Measurements from ENCODE around the gene SLC2A9. TPM values are rescaled to one million over a fixed set of nuclear protein-coding genes. Genes with fewer than 3 reads are reported as not detected.
A peak's percentile ranks its signal among the peaks of the same experiment; 100 is the strongest.
"Not testable (repeated sequence)": the region's sequence is repeated elsewhere in the genome, so short reads cannot be mapped to it uniquely, and the experiment has no call there.

SLC2A9 gene
- total RNA-seq, 2 experiments from 2014 or later, result 1.1 to 1.2 TPM

DNA sequence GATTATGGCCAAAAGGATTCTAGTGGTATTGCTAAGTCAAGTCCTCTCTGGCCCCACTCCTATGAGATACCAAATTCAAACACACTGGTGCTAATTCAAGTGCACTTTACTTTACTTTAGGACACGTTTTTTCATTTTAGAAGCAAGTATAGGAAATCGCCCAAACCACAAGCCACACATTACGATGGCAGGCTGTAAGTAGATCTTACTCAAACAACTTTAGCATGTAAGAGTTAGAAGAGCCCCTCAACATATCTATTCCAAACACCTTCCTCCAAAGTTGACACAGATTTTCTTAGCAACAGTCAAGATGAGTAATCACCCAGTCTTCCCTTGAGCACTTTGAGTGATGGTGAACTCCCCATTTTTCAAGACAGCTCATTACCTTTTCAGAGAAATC lies 196.2 kb downstream of the SLC2A9 start:
- peak; percentile 39 for DNase-seq
- no peak overlapping the region for H3K4me3 Mint-ChIP-seq
- no peak overlapping the region for H3K27ac Mint-ChIP-seq
- H3K4me1 Mint-ChIP-seq, result peaks cover 12% of the 10 kb centered on the region
- no peaks in the 10 kb centered on the region for H3K9me3 Mint-ChIP-seq
- H3K36me3 Mint-ChIP-seq, result no peaks in the 10 kb centered on the region
- peaks cover 15% of the 10 kb centered on the region for H3K27me3 Mint-ChIP-seq

DNA sequence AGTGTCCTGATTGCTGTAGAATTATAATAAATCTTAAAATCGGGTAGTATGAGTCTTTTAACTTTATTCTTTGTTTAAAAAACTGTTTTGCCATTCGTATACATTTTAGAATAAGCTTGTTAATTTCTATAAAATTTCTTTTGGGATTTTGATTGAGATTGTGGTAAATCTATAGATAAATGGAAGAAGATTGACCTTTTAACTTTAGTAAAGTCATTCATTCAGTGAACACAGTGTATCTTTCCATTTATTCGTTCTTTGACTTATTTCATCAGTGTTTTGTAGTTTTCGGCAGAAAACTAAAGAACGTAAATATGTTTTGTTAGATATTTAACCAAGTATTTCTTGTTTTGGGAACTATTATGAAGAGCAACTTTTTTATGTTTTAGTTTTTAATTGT lies 201.0 kb downstream of the SLC2A9 start:
- Mint-ChIP-seq H3K4me1 (peaks cover 7% of the 10 kb centered on the region), H3K4me3 (no peak overlapping the region), H3K27me3 (peaks cover 22% of the 10 kb centered on the region), H3K27ac (no peak overlapping the region), H3K36me3 (no peaks in the 10 kb centered on the region), H3K9me3 (peaks cover 4% of the 10 kb centered on the region)
- DNase-seq, result no peak

DNA sequence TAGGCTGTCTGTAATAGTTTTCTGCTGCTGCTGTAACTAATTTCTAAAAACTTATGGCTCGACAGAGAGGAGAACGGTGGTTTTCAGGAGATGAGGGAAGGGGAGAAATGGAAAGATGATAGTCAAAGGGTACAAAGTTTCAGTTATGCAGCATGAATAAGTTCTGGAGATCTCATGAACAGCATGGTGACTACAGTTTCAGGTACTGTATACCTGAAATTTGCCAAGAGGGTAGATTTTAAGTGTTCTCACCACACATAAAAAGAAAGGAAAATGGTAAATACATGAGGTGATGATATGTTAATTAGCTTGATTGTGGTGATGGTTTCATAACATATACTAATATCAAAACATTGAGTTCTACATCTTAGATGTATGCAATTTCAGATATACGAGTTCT lies 205.0 kb downstream of the SLC2A9 start:
- peaks cover 6% of the 10 kb centered on the region for H3K4me1 Mint-ChIP-seq
- H3K27ac Mint-ChIP-seq, result no peak overlapping the region
- H3K36me3 Mint-ChIP-seq, result no peaks in the 10 kb centered on the region
- no peak for DNase-seq
- H3K4me3 Mint-ChIP-seq, result no peak overlapping the region
- peaks cover 4% of the 10 kb centered on the region for H3K9me3 Mint-ChIP-seq
- H3K27me3 Mint-ChIP-seq, result peaks cover 29% of the 10 kb centered on the region

DNA sequence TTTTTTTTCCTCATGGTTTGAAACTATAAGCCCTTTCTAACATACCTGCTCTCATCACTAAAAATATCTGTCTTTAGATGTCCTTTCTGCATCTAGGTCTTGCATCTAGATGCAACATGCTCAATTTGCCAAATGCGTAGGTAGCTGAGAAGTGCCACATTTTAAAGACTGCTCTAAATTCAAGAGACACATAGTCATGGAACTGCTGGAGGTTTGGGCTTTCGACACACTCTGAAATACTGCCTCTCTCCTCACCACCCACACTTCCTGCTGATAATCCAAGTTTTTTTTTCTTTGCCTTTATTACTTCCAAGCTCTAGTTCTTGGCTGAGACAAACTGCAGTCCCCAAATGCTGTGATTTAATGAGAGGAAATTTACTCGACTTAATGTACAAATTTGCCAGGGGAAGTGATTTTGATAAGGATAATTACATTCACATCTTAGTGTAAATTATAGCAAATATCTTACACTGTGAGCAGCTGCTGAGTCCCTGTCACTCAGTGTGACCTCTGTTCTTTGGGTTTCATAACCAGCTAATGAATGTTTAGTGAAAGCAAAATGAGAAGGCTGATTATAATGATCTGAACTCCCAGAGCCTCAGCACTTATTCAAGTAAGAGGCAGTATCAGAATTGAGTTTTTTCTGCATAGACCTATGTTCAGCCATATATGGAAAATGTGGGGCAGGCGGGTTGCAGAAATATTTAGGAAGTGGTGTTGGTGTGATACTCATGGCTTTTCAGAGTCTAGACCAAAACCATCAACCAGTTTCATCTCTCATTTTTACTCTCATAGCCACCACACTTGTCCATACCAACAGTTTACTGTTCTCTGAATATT lies 208.6 kb downstream of the SLC2A9 start:
- Mint-ChIP-seq H3K27ac (no peak overlapping the region), H3K4me1 (peaks cover 6% of the 10 kb centered on the region), H3K9me3 (no peaks in the 10 kb centered on the region), H3K36me3 (no peaks in the 10 kb centered on the region), H3K4me3 (no peak overlapping the region), H3K27me3 (peaks cover 31% of the 10 kb centered on the region)
- DNase-seq, result peak; percentile 33

DNA sequence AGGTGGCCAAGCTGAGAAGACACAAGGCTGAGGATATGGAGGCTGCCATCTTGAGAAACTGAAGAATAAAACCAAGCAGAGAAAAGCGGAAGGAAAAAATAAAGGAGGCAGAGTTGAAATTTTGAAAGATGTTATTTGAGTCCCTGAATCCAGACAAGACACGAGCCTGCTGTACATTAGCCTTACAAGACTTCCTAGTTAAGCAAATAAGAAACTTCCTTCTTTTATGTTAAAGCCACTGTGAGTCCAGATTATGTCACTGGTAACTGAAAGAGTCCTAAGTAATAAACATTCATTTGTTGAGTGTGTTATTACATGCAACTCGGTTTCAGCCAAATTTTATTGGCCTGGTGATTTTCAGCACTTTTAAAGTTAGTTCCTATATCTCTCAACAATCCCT lies 209.5 kb downstream of the SLC2A9 start:
- Mint-ChIP-seq H3K9me3 (no peaks in the 10 kb centered on the region), H3K4me1 (peaks cover 6% of the 10 kb centered on the region), H3K4me3 (no peak overlapping the region), H3K27me3 (peaks cover 34% of the 10 kb centered on the region), H3K36me3 (no peaks in the 10 kb centered on the region), H3K27ac (no peak overlapping the region)
- DNase-seq, result no peak

DNA sequence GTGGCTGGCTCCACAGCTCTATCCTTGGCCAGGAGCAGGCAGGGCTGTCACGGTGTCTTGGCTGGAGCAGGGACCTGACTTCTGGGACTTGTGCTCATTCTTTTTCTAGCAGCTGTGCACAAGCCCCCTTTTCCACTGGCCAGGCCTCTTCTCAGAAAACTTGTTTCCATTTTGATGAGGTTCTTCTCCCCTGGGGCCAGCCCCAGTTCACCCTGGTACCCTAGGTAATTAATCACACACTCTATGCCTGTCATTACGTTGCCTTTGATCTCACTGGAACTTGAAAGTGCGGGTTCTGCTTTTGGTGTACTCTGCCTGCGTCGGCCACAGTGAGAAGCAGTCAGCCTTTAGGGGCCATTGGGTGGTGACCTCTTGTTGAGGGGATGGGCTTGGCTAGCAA lies 213.2 kb downstream of the SLC2A9 start:
- no peak overlapping the region for H3K4me3 Mint-ChIP-seq
- peaks cover 4% of the 10 kb centered on the region for H3K4me1 Mint-ChIP-seq
- no peaks in the 10 kb centered on the region for H3K9me3 Mint-ChIP-seq
- peaks cover 30% of the 10 kb centered on the region for H3K27me3 Mint-ChIP-seq
- DNase-seq, result no peak
- H3K27ac Mint-ChIP-seq, result no peak overlapping the region
- no peaks in the 10 kb centered on the region for H3K36me3 Mint-ChIP-seq

DNA sequence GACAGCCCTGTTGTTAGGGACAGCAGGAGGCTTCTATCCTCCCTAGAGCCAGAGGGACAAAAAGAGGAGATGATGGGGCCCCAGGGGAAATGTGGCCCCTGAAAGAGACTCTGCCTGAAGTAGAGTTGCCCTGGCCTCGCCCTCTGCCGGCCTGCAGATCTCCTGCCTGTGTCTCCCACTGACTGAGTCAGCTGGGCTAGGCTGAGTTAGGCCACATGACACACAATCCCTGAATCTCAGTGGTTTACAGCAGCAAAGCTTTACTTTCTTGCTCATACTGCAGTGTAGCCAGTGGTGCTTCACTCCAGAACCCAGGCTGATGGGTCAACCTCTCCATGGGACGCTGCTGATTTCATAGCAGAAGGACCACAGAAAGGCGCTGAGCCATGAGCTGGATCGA lies 216.4 kb downstream of the SLC2A9 start:
- Mint-ChIP-seq H3K27me3 (peaks cover 22% of the 10 kb centered on the region), H3K4me1 (no peaks in the 10 kb centered on the region), H3K36me3 (no peaks in the 10 kb centered on the region), H3K27ac (no peak overlapping the region), H3K9me3 (no peaks in the 10 kb centered on the region), H3K4me3 (no peak overlapping the region)
- DNase-seq, result no peak

DNA sequence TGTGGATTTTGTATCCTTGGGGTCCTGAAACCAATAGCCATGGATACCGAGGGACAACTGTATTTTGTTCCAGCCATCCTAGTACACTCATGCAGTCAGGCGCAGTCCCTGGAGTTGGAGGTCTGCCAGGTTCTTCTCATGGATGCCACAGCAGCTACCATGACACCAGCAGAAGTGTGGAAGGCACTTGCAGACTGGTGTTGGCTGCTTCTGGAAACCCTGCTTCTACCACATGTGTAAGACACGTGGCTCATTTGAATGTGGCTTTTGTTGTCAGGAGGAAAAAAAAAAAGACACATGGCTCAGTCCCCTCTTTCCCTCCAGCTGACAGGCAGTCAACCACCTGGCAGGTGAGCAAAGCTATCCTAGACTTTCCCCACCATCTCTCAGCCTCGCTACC lies 220.4 kb downstream of the SLC2A9 start:
- H3K27ac Mint-ChIP-seq, result no peak overlapping the region
- DNase-seq, result no peak
- no peaks in the 10 kb centered on the region for H3K4me1 Mint-ChIP-seq
- no peak overlapping the region for H3K4me3 Mint-ChIP-seq
- no peaks in the 10 kb centered on the region for H3K36me3 Mint-ChIP-seq
- no peaks in the 10 kb centered on the region for H3K9me3 Mint-ChIP-seq
- H3K27me3 Mint-ChIP-seq, result peaks cover 20% of the 10 kb centered on the region

DNA sequence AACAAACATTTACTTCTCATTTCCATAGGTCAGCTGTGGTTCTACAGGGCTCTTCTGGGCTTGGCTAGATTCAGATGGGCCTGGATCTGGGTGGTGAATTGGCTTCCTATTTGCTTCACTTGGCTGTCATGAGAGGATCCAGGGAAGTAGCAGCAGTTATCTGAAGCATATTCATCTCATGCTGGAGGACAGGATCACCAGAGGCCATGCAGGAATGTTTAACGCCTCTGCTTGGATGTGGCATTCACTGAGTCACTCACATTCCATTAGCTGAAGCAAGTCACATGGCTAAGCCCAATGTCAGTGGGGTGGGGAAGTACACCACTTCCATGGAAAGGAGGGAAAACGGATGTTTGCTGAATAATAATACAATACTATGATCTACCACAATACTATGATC lies 224.7 kb downstream of the SLC2A9 start:
- H3K9me3 Mint-ChIP-seq, H3K4me3 Mint-ChIP-seq, H3K36me3 Mint-ChIP-seq, DNase-seq, H3K4me1 Mint-ChIP-seq, H3K27ac Mint-ChIP-seq: not testable (repeated sequence)
- peaks cover 17% of the 10 kb centered on the region for H3K27me3 Mint-ChIP-seq

DNA sequence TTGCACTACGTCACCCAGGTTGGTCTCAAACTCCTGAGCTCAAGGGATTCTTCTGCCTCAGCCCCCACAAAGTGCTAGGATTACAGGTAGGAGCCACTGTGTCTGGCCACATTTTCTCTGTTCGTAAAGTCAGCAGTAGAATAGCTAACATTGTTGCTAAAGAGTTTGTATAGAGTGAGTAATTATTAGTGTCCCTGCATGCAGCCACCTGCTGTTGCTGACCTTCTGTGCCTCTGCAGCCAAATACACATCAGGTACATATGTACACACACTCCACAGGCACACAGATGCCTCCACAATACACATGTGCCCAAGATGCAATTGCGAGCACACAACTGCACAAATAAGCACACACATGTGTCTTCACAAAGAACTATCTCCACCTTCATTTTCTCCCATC lies 228.9 kb downstream of the SLC2A9 start:
- Mint-ChIP-seq H3K9me3 (peaks cover 5% of the 10 kb centered on the region), H3K4me3 (no peak overlapping the region), H3K27ac (no peak overlapping the region), H3K4me1 (no peaks in the 10 kb centered on the region), H3K27me3 (peaks cover 12% of the 10 kb centered on the region), H3K36me3 (no peaks in the 10 kb centered on the region)
- DNase-seq, result no peak

DNA sequence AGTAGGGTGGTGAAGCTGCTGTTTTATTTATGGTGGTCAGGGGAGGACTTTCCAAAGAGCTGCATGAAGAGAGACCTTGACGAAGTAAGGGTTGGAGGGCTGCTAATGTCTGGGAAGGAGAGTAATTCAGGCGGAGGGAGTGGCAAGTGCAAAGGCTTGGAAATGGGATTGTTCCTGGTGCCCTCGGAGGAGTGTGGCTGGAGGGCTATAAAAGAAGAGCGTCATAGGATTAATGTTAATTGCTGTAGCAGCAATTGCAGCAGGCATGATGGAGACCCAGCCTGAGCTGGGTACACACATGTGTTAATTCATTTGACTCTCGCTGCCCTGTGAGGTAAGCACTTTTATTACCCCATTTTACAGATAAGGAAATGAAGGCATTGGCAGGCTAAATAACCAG lies 235.4 kb downstream of the SLC2A9 start:
- not testable (repeated sequence) for DNase-seq, H3K27ac Mint-ChIP-seq, H3K4me1 Mint-ChIP-seq, H3K4me3 Mint-ChIP-seq, H3K9me3 Mint-ChIP-seq, H3K36me3 Mint-ChIP-seq
- H3K27me3 Mint-ChIP-seq, result peaks cover 27% of the 10 kb centered on the region

DNA sequence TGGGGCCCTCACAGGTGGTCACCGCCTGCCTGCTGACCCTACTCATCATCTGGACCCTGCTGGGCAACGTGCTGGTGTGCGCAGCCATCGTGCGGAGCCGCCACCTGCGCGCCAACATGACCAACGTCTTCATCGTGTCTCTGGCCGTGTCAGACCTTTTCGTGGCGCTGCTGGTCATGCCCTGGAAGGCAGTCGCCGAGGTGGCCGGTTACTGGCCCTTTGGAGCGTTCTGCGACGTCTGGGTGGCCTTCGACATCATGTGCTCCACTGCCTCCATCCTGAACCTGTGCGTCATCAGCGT lies 239.2 kb downstream of the SLC2A9 start:
- Mint-ChIP-seq H3K27me3 (peaks cover 52% of the 10 kb centered on the region), H3K9me3 (no peaks in the 10 kb centered on the region), H3K36me3 (no peaks in the 10 kb centered on the region), H3K4me1 (no peaks in the 10 kb centered on the region), H3K27ac (no peak overlapping the region), H3K4me3 (no peak overlapping the region)
- no peak for DNase-seq

DNA sequence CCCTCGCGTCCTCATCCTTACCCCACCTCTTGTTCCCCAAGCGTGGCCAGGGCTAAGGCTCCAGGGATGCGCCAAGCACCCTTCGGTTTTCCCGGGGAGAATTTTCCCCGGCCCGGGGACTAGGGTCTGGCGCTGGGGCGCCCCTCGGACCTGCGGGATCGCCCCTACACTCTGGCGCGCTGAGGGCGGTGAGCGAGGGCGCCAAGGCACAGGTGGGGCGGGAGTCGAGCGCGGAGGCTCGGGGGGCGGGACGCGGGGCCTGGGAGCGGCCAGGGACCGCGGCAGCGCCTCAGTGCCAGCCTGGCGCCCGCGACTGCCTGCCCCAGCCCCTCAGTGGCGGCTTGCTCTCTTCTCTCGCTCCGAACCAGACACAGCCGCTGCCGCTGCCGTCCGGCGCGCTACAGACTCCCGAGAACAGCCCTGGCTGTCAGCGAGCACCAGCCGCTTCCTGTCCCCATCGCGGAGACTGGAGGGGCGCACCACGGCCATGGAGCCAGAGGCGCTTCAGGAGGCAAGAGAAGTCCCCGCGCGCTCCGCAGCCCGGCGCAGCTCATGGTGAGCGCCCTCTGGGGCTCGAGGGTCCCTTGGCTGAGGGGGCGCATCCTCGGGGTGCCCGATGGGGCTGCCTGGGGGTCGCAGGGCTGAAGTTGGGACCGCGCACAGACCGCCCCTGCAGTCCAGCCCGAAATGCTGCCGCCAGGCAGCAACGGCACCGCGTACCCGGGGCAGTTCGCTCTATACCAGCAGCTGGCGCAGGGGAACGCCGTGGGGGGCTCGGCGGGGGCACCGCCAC lies 239.8 kb downstream of the SLC2A9 start, which contains the start of gene DRD5:
Gene DRD5, plus strand, starts transcription at position 292 of the 793 bp plus-strand sequence. Its CDS starts 396 bp downstream, at position 688.
- H3K36me3 Mint-ChIP-seq, result no peaks in the 10 kb centered on the region
- H3K27me3 Mint-ChIP-seq, result peaks cover 53% of the 10 kb centered on the region
- DNase-seq, result no peak
- H3K4me3 Mint-ChIP-seq, result no peak within 1 kb of the TSS
- H3K4me1 Mint-ChIP-seq, result no peaks in the 10 kb centered on the region
- H3K27ac Mint-ChIP-seq, result no peak within 1 kb of the TSS
- no peaks in the 10 kb centered on the region for H3K9me3 Mint-ChIP-seq

Data from activated naive CD8-positive, alpha-beta T cell treated with anti-CD3 and anti-CD28 coated beads for 36 hours (primary cell).